SU-DHL-6 (cell line): ENCODE results near the gene PHTF1.
"Not testable (repeated sequence)": the region's sequence is repeated elsewhere in the genome, so short reads cannot be mapped to it uniquely, and the experiment has no call there.

ENCODE experiments used
- H2AFZ ChIP-seq: fragments of 200-600 bp; sonication (generic); 2 replicates; pipeline ENCODE4 v1.6.1; 2014; ENCODE audit warnings: low read depth, mild to moderate bottlenecking, moderate library complexity, mixed read lengths, antibody characterized with exemption, low read length; ENCODE audit not compliant: severe bottlenecking
- H3F3A ChIP-seq: fragments of 200-600 bp; shearing (Covaris generic); 2 replicates; pipeline ENCODE4 v1.6.0; 2016; ENCODE audit warnings: antibody characterized with exemption, mild to moderate bottlenecking; ENCODE audit not compliant: insufficient read depth
- H3K27ac ChIP-seq: fragments of 200-600 bp; sonication (generic); 2 replicates; pipeline ENCODE4 v1.5.1; 2016; ENCODE audit warnings: low read depth, mild to moderate bottlenecking, low read length, moderate library complexity, mixed read lengths
- H3K27me3 ChIP-seq: fragments of 200-600 bp; sonication (generic), shearing (Covaris generic); 2 replicates; pipeline ENCODE4 v1.6.0; 2014; ENCODE audit warnings: mild to moderate bottlenecking, low read length
- H3K36me3 ChIP-seq: fragments of 200-600 bp; sonication (generic); 2 replicates; pipeline ENCODE4 v1.6.1; 2014; ENCODE audit warnings: mild to moderate bottlenecking, low read length, mixed read lengths
- H3K4me2 ChIP-seq: fragments of 300-600, 200-600 bp; shearing (Covaris generic), sonication (generic); 2 replicates; pipeline ENCODE4 v1.6.0; 2014; ENCODE audit warnings: low read length, low read depth, mild to moderate bottlenecking; ENCODE audit not compliant: poor library complexity, severe bottlenecking
- H3K4me3 ChIP-seq: fragments of 200-600 bp; sonication (generic); 2 replicates; pipeline ENCODE4 v1.5.1; 2014; ENCODE audit warnings: antibody characterized with exemption, low read length, mild to moderate bottlenecking, mixed read lengths; ENCODE audit not compliant: insufficient read depth, poor library complexity, severe bottlenecking
- H3K79me2 ChIP-seq: fragments of 200-600 bp; sonication (generic); 2 replicates; pipeline ENCODE4 v1.6.1; 2014; ENCODE audit warnings: mild to moderate bottlenecking, low read length, moderate library complexity; ENCODE audit not compliant: insufficient read depth
- H3K9ac ChIP-seq: fragments of 200-600 bp; sonication (generic); 2 replicates; pipeline ENCODE4 v1.7.0; 2014; ENCODE audit warnings: mild to moderate bottlenecking, low read length
- H3K9me2 ChIP-seq: fragments of 200-600 bp; sonication (generic); replicated peaks from 2 replicates; pipeline ENCODE4 v1.6.1; 2014; ENCODE audit warnings: low read length; ENCODE audit not compliant: insufficient read depth
- H3K9me3 ChIP-seq: fragments of 200-600 bp; sonication (generic); 2 replicates; pipeline ENCODE4 v1.6.1; 2014; ENCODE audit warnings: low read length, mixed read lengths; ENCODE audit not compliant: insufficient read depth
- H4K20me1 ChIP-seq: fragments of 200-600 bp; sonication (generic); 2 replicates; pipeline ENCODE4 v1.6.1; 2014; ENCODE audit warnings: low read depth, mild to moderate bottlenecking, antibody characterized with exemption, low read length, moderate library complexity, mixed read lengths
- CTCF ChIP-seq: fragments of 200-600 bp; sonication (generic); IDR thresholded peaks from one replicate; pipeline ENCODE4 v1.5.1; 2017; ENCODE audit warnings: antibody characterized with exemption, mild to moderate bottlenecking, low read length, moderate library complexity; ENCODE audit not compliant: insufficient read depth, poor library complexity, severe bottlenecking
- EZH2phosphoT487 ChIP-seq: fragments of 200-600 bp; sonication (generic), shearing (Covaris generic); conservative IDR thresholded peaks from 2 replicates; pipeline ENCODE4 v1.6.1; 2018; ENCODE audit warnings: mild to moderate bottlenecking, antibody characterized with exemption, low read length, moderate library complexity, mixed read lengths

PHTF1 gene

GRCh38 chr1:113758631-113759332, 504 bp downstream of the PHTF1 start:
- peak overlapping the region; percentile 97 for H2AFZ ChIP-seq

GRCh38 chr1:113756461-113756860, 2.8 kb downstream of the PHTF1 start:
- Histone ChIP-seq H3K9me2 (no peaks in the 10 kb centered on the region), H3K4me3 (no peak overlapping the region), H3K4me2 (peak overlapping the region; percentile 35), H4K20me1 (no peaks in the 10 kb centered on the region), H2AFZ (no peak overlapping the region), H3K36me3 (peaks cover 16% of the 10 kb centered on the region; the same call in 1 of the 2 replicates), H3K79me2 (peaks cover 32% of the 10 kb centered on the region), H3K27ac (no peak overlapping the region), H3F3A (peaks cover 20% of the 10 kb centered on the region), H3K9me3 (no peaks in the 10 kb centered on the region), H3K9ac (no peak overlapping the region), H3K27me3 (no peaks in the 10 kb centered on the region)
- TF ChIP-seq EZH2phosphoT487 = no peak
- TF ChIP-seq CTCF = no peak

More at GRCh38 chr1:113758631-113759332, 504 bp downstream of the PHTF1 start:
- Histone ChIP-seq H3K9me2 (no peaks in the 10 kb centered on the region), H3K9me3 (no peaks in the 10 kb centered on the region), H3K4me2 (peak overlapping the region; percentile 92), H3K9ac (peak overlapping the region; percentile 93), H3F3A (peaks cover 36% of the 10 kb centered on the region), H4K20me1 (no peaks in the 10 kb centered on the region), H3K27me3 (no peaks in the 10 kb centered on the region), H3K4me3 (peak overlapping the region; percentile 74), H3K36me3 (peaks cover 10% of the 10 kb centered on the region; the same call in 1 of the 2 replicates), H3K27ac (peak overlapping the region; percentile 87), H3K79me2 (peaks cover 30% of the 10 kb centered on the region)
- TF ChIP-seq CTCF (no peak), EZH2phosphoT487 (no peak)

- not testable (repeated sequence) for H3F3A ChIP-seq, H2AFZ ChIP-seq, H3K4me3 ChIP-seq, H4K20me1 ChIP-seq, H3K9me2 ChIP-seq, H3K9me3 ChIP-seq, H3K27me3 ChIP-seq, H3K4me2 ChIP-seq, H3K9ac ChIP-seq, H3K27ac ChIP-seq
- Histone ChIP-seq H3K36me3 (peaks cover 18% of the 10 kb centered on the region; the same call in 1 of the 2 replicates), H3K79me2 (peaks cover 26% of the 10 kb centered on the region)
Observed at GRCh38 chr1:113753333-113753732, 6.0 kb downstream of the PHTF1 start.

GRCh38 chr1:113751516-113751915, 7.8 kb downstream of the PHTF1 start:
- Histone ChIP-seq H2AFZ (no peak overlapping the region), H3K9me2 (no peaks in the 10 kb centered on the region), H3K9me3 (no peaks in the 10 kb centered on the region), H3K79me2 (peaks cover 9% of the 10 kb centered on the region), H3K36me3 (peaks cover 18% of the 10 kb centered on the region; the same call in 1 of the 2 replicates), H3K27me3 (no peaks in the 10 kb centered on the region), H3K4me3 (no peak overlapping the region), H3K4me2 (no peak overlapping the region), H3K9ac (no peak overlapping the region), H4K20me1 (no peaks in the 10 kb centered on the region), H3F3A (no peaks in the 10 kb centered on the region), H3K27ac (no peak overlapping the region)
- TF ChIP-seq EZH2phosphoT487 = no peak
- no peak for TF ChIP-seq CTCF
